H1 (cell line): Measurements from ENCODE around the gene TSPEAR. TPM values are rescaled to one million over a fixed set of nuclear protein-coding genes. Genes with fewer than 3 reads are reported as not detected.

Experiments
- polyA plus RNA-seq, 7 experiments: library from polyadenylated mRNA; depleted of rRNA in 3 of 7; stranded (reverse) in 5 of 7; unstranded in 2 of 7; fragments of >200 nt in 5 of 7; fragments of 200-250 nt in 2 of 7; gene quantifications; 1 replicate in 5 of 7; 2 replicates in 1 of 7; 4 replicates in 1 of 7; pipeline versions ENCODE4 v1.2.1 to v1.2.3, GENCODE V29; 2011 to 2013; ENCODE audit warnings: missing spikeins in 2 of 7, mixed read lengths in 2 of 7
- total RNA-seq: library from RNA; stranded (reverse); fragmentation: NEBNext Ultra II Directional; extraction: Animal tissue kit (Norgen Biotek cat#: 25700); gene quantifications from 2 replicates; pipeline ENCODE4 v1.2.1, GENCODE V29; 2021
- TF ChIP-seq, protein P1 (sequence below): fragments of 300-600 bp; sonication (generic); IDR thresholded peaks from 2 replicates; pipeline ENCODE4 v1.7.1; 2012; ENCODE audit warnings: low read length, moderate library complexity, mild to moderate bottlenecking, inconsistent platforms; ENCODE audit not compliant: insufficient replicate concordance

TSPEAR gene
- total and polyA plus RNA-seq, 2 of the 8 experiments (the other 6 are each of a cell fraction or from before 2014, with no cell fraction given), result 0.58 to 0.89 TPM

- TF ChIP-seq, protein P1, sequence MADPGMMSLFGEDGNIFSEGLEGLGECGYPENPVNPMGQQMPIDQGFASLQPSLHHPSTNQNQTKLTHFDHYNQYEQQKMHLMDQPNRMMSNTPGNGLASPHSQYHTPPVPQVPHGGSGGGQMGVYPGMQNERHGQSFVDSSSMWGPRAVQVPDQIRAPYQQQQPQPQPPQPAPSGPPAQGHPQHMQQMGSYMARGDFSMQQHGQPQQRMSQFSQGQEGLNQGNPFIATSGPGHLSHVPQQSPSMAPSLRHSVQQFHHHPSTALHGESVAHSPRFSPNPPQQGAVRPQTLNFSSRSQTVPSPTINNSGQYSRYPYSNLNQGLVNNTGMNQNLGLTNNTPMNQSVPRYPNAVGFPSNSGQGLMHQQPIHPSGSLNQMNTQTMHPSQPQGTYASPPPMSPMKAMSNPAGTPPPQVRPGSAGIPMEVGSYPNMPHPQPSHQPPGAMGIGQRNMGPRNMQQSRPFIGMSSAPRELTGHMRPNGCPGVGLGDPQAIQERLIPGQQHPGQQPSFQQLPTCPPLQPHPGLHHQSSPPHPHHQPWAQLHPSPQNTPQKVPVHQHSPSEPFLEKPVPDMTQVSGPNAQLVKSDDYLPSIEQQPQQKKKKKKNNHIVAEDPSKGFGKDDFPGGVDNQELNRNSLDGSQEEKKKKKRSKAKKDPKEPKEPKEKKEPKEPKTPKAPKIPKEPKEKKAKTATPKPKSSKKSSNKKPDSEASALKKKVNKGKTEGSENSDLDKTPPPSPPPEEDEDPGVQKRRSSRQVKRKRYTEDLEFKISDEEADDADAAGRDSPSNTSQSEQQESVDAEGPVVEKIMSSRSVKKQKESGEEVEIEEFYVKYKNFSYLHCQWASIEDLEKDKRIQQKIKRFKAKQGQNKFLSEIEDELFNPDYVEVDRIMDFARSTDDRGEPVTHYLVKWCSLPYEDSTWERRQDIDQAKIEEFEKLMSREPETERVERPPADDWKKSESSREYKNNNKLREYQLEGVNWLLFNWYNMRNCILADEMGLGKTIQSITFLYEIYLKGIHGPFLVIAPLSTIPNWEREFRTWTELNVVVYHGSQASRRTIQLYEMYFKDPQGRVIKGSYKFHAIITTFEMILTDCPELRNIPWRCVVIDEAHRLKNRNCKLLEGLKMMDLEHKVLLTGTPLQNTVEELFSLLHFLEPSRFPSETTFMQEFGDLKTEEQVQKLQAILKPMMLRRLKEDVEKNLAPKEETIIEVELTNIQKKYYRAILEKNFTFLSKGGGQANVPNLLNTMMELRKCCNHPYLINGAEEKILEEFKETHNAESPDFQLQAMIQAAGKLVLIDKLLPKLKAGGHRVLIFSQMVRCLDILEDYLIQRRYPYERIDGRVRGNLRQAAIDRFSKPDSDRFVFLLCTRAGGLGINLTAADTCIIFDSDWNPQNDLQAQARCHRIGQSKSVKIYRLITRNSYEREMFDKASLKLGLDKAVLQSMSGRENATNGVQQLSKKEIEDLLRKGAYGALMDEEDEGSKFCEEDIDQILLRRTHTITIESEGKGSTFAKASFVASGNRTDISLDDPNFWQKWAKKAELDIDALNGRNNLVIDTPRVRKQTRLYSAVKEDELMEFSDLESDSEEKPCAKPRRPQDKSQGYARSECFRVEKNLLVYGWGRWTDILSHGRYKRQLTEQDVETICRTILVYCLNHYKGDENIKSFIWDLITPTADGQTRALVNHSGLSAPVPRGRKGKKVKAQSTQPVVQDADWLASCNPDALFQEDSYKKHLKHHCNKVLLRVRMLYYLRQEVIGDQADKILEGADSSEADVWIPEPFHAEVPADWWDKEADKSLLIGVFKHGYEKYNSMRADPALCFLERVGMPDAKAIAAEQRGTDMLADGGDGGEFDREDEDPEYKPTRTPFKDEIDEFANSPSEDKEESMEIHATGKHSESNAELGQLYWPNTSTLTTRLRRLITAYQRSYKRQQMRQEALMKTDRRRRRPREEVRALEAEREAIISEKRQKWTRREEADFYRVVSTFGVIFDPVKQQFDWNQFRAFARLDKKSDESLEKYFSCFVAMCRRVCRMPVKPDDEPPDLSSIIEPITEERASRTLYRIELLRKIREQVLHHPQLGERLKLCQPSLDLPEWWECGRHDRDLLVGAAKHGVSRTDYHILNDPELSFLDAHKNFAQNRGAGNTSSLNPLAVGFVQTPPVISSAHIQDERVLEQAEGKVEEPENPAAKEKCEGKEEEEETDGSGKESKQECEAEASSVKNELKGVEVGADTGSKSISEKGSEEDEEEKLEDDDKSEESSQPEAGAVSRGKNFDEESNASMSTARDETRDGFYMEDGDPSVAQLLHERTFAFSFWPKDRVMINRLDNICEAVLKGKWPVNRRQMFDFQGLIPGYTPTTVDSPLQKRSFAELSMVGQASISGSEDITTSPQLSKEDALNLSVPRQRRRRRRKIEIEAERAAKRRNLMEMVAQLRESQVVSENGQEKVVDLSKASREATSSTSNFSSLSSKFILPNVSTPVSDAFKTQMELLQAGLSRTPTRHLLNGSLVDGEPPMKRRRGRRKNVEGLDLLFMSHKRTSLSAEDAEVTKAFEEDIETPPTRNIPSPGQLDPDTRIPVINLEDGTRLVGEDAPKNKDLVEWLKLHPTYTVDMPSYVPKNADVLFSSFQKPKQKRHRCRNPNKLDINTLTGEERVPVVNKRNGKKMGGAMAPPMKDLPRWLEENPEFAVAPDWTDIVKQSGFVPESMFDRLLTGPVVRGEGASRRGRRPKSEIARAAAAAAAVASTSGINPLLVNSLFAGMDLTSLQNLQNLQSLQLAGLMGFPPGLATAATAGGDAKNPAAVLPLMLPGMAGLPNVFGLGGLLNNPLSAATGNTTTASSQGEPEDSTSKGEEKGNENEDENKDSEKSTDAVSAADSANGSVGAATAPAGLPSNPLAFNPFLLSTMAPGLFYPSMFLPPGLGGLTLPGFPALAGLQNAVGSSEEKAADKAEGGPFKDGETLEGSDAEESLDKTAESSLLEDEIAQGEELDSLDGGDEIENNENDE, result no peak
Measured at GRCh38 chr21:44732263-44732662, 20.9 kb upstream of the TSPEAR start (continued).
